A673 (cell line): ENCODE measurements around the gene CCSER1.

Experiments
- CTCF ChIP-seq: fragments of 300-800, 200-600 bp; sonication (generic); conservative IDR thresholded peaks from 2 replicates; pipeline ENCODE4 v1.5.1; 2017; ENCODE audit warnings: low read depth, mild to moderate bottlenecking, antibody characterized with exemption, low read length, moderate library complexity, mixed read lengths
- EZH2 ChIP-seq: fragments of 200-600 bp; sonication (generic); IDR thresholded peaks from 2 replicates; pipeline ENCODE4 v1.6.1; 2017; ENCODE audit warnings: borderline replicate concordance, low read depth, mild to moderate bottlenecking, mixed read lengths, antibody characterized with exemption, low read length; ENCODE audit not compliant: poor library complexity, severe bottlenecking

- TF ChIP-seq CTCF: no peak
- no peak for TF ChIP-seq EZH2
Measured at GRCh38 chr4:91422011-91422410, 1294.8 kb downstream of the CCSER1 start.
